Measurements from ENCODE around the gene PTCH1. TPM values are rescaled to one million over a fixed set of nuclear protein-coding genes. Genes with fewer than 3 reads are reported as not detected.

Gene PTCH1
- total and polyA plus RNA-seq, 2 experiments from 2014 or later, result 21.4 to 34.1 TPM

DNA sequence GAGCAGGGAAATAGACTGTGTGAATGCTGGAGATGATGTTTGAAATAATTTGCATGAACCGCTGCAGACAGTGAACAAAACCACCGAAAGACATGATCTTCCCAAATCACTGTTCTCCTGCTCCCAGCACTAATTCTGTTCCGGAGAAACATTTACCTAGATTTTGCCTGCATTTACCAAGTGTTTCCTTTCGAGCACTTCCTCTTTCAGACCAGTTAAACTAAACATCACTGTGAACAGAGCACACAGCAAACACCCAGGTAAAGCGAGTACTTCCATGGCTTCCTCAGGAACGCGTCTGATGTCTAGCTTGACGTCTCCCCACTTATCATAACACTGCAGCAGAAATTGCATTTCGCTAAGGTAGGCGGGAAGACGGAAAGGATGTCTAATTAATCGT, 45.1 kb upstream of the PTCH1 start:
- TF ChIP-seq, protein P1, sequence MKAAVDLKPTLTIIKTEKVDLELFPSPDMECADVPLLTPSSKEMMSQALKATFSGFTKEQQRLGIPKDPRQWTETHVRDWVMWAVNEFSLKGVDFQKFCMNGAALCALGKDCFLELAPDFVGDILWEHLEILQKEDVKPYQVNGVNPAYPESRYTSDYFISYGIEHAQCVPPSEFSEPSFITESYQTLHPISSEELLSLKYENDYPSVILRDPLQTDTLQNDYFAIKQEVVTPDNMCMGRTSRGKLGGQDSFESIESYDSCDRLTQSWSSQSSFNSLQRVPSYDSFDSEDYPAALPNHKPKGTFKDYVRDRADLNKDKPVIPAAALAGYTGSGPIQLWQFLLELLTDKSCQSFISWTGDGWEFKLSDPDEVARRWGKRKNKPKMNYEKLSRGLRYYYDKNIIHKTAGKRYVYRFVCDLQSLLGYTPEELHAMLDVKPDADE (IDR thresholded peaks at IDR 0.05), result no peak
- TF ChIP-seq JUNB (IDR thresholded peaks at IDR 0.05; ENCODE audit: unreplicated experiment), result no peak
- no peak for TF ChIP-seq POLR2AphosphoS5 (IDR thresholded peaks at IDR 0.05; ENCODE audit: low read depth)
- Mint-ChIP-seq H3K27ac (no peak overlapping the region), H3K27me3 (ENCODE audit: insufficient read depth, low read depth, poor library complexity) (peaks cover 11% of the 10 kb centered on the region)

DNA sequence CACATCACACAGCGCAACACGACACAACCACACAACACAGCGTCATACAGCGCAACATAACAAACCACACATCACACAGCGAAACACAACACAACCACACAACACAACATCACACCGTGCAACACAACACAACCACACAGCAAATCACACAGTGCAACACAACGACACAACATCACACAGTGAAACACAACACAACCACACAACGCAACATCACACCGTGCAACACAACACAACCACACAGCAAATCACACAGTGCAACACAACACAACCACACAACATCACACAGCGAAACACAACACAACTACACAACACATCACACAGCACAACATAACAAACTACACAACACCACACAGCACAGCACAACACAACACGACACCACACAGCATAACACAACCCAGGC, 40.4 kb upstream of the PTCH1 start:
- no peaks in the 10 kb centered on the region for H3K79me2 ChIP-seq (replicated peaks; ENCODE audit: insufficient read depth)
- no peak for ATAC-seq
- no peak overlapping the region for H3K4me2 ChIP-seq
- H3K4me1 Mint-ChIP-seq, result peaks cover 13% of the 10 kb centered on the region
- no peaks in the 10 kb centered on the region for H3K36me3 Mint-ChIP-seq (ENCODE audit: low read depth)
- peaks cover 11% of the 10 kb centered on the region for H3K4me1 ChIP-seq (ENCODE audit: insufficient read depth)
- H3K36me3 ChIP-seq (ENCODE audit: insufficient read depth), result no peaks in the 10 kb centered on the region
- H3K9me2 ChIP-seq (ENCODE audit: insufficient read depth), result peaks cover 4% of the 10 kb centered on the region
- no peak overlapping the region for H3K4me3 ChIP-seq
- H3F3A ChIP-seq (replicated peaks; ENCODE audit: low read depth), result peaks cover 8% of the 10 kb centered on the region
- H2AFZ ChIP-seq, result no peak overlapping the region
- H3K9me3 Mint-ChIP-seq, result peaks cover 12% of the 10 kb centered on the region
- H4K20me1 ChIP-seq (replicated peaks; ENCODE audit: insufficient read depth), result no peaks in the 10 kb centered on the region
- no peak overlapping the region for H3K4me3 Mint-ChIP-seq
- H3K27ac Mint-ChIP-seq, result no peak overlapping the region
- H3K27ac ChIP-seq (ENCODE audit: low read depth), result no peak overlapping the region
- DNase-seq (ENCODE audit: low spot score), result no peak
- peaks cover 46% of the 10 kb centered on the region for H3K27me3 Mint-ChIP-seq (ENCODE audit: insufficient read depth, low read depth, poor library complexity)
- H3K27me3 ChIP-seq (ENCODE audit: insufficient read depth), result peaks cover 55% of the 10 kb centered on the region
- TF ChIP-seq ZNF331 (CRISPR knock-in tag; IDR thresholded peaks at IDR 0.05; ENCODE audit: low read depth), result no peak
- TF ChIP-seq JUNB (IDR thresholded peaks at IDR 0.05; ENCODE audit: unreplicated experiment), result no peak
- TF ChIP-seq, protein P2, sequence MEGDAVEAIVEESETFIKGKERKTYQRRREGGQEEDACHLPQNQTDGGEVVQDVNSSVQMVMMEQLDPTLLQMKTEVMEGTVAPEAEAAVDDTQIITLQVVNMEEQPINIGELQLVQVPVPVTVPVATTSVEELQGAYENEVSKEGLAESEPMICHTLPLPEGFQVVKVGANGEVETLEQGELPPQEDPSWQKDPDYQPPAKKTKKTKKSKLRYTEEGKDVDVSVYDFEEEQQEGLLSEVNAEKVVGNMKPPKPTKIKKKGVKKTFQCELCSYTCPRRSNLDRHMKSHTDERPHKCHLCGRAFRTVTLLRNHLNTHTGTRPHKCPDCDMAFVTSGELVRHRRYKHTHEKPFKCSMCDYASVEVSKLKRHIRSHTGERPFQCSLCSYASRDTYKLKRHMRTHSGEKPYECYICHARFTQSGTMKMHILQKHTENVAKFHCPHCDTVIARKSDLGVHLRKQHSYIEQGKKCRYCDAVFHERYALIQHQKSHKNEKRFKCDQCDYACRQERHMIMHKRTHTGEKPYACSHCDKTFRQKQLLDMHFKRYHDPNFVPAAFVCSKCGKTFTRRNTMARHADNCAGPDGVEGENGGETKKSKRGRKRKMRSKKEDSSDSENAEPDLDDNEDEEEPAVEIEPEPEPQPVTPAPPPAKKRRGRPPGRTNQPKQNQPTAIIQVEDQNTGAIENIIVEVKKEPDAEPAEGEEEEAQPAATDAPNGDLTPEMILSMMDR (conservative IDR thresholded peaks at IDR 0.05; ENCODE audit: low read depth in 2 of 2), result no peak
- no peak for TF ChIP-seq EZH2 (IDR thresholded peaks at IDR 0.05; ENCODE audit: low read depth, unreplicated experiment)
- TF ChIP-seq NANOG (IDR thresholded peaks at IDR 0.05; ENCODE audit: borderline replicate concordance), result no peak
- no peak for TF ChIP-seq ZNF114 (CRISPR knock-in tag; IDR thresholded peaks at IDR 0.05)
- TF ChIP-seq, protein P1 (IDR thresholded peaks at IDR 0.05), result no peak
- TF ChIP-seq POLR2AphosphoS5 (IDR thresholded peaks at IDR 0.05; ENCODE audit: low read depth), result no peak
- no peak for TF ChIP-seq CREB1 (CRISPR knock-in tag; IDR thresholded peaks at IDR 0.05; ENCODE audit: low read depth)
- no peak for TF ChIP-seq EZH2phosphoT487 (IDR thresholded peaks at IDR 0.05; ENCODE audit: unreplicated experiment)
- TF ChIP-seq, protein P3, sequence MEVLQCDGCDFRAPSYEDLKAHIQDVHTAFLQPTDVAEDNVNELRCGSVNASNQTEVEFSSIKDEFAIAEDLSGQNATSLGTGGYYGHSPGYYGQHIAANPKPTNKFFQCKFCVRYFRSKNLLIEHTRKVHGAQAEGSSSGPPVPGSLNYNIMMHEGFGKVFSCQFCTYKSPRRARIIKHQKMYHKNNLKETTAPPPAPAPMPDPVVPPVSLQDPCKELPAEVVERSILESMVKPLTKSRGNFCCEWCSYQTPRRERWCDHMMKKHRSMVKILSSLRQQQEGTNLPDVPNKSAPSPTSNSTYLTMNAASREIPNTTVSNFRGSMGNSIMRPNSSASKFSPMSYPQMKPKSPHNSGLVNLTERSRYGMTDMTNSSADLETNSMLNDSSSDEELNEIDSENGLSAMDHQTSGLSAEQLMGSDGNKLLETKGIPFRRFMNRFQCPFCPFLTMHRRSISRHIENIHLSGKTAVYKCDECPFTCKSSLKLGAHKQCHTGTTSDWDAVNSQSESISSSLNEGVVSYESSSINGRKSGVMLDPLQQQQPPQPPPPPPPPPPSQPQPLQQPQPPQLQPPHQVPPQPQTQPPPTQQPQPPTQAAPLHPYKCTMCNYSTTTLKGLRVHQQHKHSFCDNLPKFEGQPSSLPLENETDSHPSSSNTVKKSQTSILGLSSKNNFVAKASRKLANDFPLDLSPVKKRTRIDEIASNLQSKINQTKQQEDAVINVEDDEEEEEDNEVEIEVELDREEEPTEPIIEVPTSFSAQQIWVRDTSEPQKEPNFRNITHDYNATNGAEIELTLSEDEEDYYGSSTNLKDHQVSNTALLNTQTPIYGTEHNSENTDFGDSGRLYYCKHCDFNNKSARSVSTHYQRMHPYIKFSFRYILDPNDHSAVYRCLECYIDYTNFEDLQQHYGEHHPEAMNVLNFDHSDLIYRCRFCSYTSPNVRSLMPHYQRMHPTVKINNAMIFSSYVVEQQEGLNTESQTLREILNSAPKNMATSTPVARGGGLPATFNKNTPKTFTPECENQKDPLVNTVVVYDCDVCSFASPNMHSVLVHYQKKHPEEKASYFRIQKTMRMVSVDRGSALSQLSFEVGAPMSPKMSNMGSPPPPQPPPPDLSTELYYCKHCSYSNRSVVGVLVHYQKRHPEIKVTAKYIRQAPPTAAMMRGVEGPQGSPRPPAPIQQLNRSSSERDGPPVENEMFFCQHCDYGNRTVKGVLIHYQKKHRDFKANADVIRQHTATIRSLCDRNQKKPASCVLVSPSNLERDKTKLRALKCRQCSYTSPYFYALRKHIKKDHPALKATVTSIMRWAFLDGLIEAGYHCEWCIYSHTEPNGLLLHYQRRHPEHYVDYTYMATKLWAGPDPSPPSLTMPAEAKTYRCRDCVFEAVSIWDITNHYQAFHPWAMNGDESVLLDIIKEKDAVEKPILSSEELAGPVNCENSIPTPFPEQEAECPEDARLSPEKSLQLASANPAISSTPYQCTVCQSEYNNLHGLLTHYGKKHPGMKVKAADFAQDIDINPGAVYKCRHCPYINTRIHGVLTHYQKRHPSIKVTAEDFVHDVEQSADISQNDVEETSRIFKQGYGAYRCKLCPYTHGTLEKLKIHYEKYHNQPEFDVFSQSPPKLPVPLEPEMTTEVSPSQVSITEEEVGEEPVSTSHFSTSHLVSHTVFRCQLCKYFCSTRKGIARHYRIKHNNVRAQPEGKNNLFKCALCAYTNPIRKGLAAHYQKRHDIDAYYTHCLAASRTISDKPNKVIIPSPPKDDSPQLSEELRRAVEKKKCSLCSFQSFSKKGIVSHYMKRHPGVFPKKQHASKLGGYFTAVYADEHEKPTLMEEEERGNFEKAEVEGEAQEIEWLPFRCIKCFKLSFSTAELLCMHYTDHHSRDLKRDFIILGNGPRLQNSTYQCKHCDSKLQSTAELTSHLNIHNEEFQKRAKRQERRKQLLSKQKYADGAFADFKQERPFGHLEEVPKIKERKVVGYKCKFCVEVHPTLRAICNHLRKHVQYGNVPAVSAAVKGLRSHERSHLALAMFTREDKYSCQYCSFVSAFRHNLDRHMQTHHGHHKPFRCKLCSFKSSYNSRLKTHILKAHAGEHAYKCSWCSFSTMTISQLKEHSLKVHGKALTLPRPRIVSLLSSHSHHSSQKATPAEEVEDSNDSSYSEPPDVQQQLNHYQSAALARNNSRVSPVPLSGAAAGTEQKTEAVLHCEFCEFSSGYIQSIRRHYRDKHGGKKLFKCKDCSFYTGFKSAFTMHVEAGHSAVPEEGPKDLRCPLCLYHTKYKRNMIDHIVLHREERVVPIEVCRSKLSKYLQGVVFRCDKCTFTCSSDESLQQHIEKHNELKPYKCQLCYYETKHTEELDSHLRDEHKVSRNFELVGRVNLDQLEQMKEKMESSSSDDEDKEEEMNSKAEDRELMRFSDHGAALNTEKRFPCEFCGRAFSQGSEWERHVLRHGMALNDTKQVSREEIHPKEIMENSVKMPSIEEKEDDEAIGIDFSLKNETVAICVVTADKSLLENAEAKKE (CRISPR knock-in tag; IDR thresholded peaks at IDR 0.05), result no peak

More for the DNA sequence above, 45.1 kb upstream of the PTCH1 start:
- H3K36me3 Mint-ChIP-seq (ENCODE audit: low read depth), result no peaks in the 10 kb centered on the region
- peak overlapping the region; percentile 28; the same call in 1 of the 2 replicates for H2AFZ ChIP-seq
- H3K27me3 ChIP-seq (ENCODE audit: insufficient read depth), result peaks cover 9% of the 10 kb centered on the region; the same call in 1 of the 2 replicates
- H3K4me1 ChIP-seq (ENCODE audit: insufficient read depth), result no peaks in the 10 kb centered on the region
- ATAC-seq (no peak), DNase-seq (ENCODE audit: low spot score) (no peak)
- H3K4me1 Mint-ChIP-seq, result peaks cover 5% of the 10 kb centered on the region
- peaks cover 3% of the 10 kb centered on the region; the same call in 2 of the 3 replicates for H3K9me3 Mint-ChIP-seq
- H3K79me2 ChIP-seq (replicated peaks; ENCODE audit: insufficient read depth), result no peaks in the 10 kb centered on the region
- H3F3A ChIP-seq (replicated peaks; ENCODE audit: low read depth), result no peaks in the 10 kb centered on the region
- no peak overlapping the region for H3K4me2 ChIP-seq
- no peaks in the 10 kb centered on the region for H3K36me3 ChIP-seq (ENCODE audit: insufficient read depth)
- no peak overlapping the region for H3K4me3 ChIP-seq
- no peak overlapping the region for H3K4me3 Mint-ChIP-seq
- H3K27ac ChIP-seq (ENCODE audit: low read depth), result no peak overlapping the region
- no peaks in the 10 kb centered on the region; the same call in 1 of the 2 replicates for H3K9me2 ChIP-seq (ENCODE audit: insufficient read depth)
- H4K20me1 ChIP-seq (replicated peaks; ENCODE audit: insufficient read depth), result no peaks in the 10 kb centered on the region

Measured in GM23338 (cell line).